Sigmoid colon (tissue), 7 donors: ENCODE data around the gene PLSCR3. TPM values are rescaled to one million over a fixed set of nuclear protein-coding genes. Genes with fewer than 3 reads are reported as not detected.

Source experiments
- DNase-seq: peaks from one replicate; pipeline ENCODE4 v3.0.0-alpha.2; 2019
- H3K27ac ChIP-seq, 4 donors: fragments of 200-600 bp; sonication (generic); one replicate each; pipeline ENCODE4 v1.5.1; 2016 to 2019; ENCODE audit warnings: mild to moderate bottlenecking in 1 of 4
- H3K27me3 ChIP-seq, 3 donors: fragments of 200-600 bp; sonication (generic); one replicate each; pipeline ENCODE4 v1.5.1; 2019; ENCODE audit warnings: mild to moderate bottlenecking in 1 of 3
- H3K36me3 ChIP-seq, 4 donors: fragments of 200-600 bp; sonication (generic); one replicate each; pipeline ENCODE4 v1.5.1; 2016 to 2019
- H3K4me1 ChIP-seq, 4 donors: fragments of 200-600 bp; sonication (generic); one replicate each; pipeline ENCODE4 v1.5.1; 2017 to 2019
- H3K4me3 ChIP-seq, 4 donors: fragments of 200-600 bp; sonication (generic); one replicate each; pipeline ENCODE4 v1.5.1; 2017 to 2019; ENCODE audit warnings: mild to moderate bottlenecking in 2 of 4, moderate library complexity in 1 of 4
- H3K9me3 ChIP-seq, 4 donors: fragments of 200-600 bp in 3 of 4; sonication (generic) in 3 of 4; one replicate each; pipeline versions ENCODE4 v1.5.1 to v1.6.1; 2013 to 2019
- EP300 ChIP-seq, 4 donors: sonication (generic); formaldehyde crosslinking; IDR thresholded peaks; one replicate each; pipeline ENCODE4 v1.6.1; 2017; ENCODE audit warnings: antibody characterized with exemption in 4 of 4
- POLR2A ChIP-seq, 2 donors: fragments of 450-650 bp; IDR thresholded peaks; one replicate each; pipeline ENCODE4 v1.6.1; 2016; ENCODE audit warnings: antibody characterized with exemption in 2 of 2, mild to moderate bottlenecking in 2 of 2, moderate library complexity in 2 of 2
- POLR2AphosphoS5 ChIP-seq, 4 donors: sonication (generic); formaldehyde crosslinking; IDR thresholded peaks; one replicate each; pipeline ENCODE4 v1.6.1; 2017; ENCODE audit warnings: antibody characterized with exemption in 4 of 4
- WGBS, 2 donors: extraction: QIAGEN DNeasy Blood & Tissue Kit; methylation state at CpG; one replicate each; pipeline ENCODE4 v1.1.7; 2013; 5-methylcytosine and 5-hydroxymethylcytosine counted together
- intact Hi-C: fragments of 100-400 bp; cut with DNase I; formaldehyde crosslinking; loops from one replicate; pipeline ENCODE4 v1.15.1; 2023
- polyA plus RNA-seq, 3 donors: library from polyadenylated mRNA; stranded (reverse); fragments of 200-250 nt; gene quantifications; one replicate each; pipeline ENCODE4 v1.2.3, GENCODE V29; 2013
- total RNA-seq, 4 donors: library from RNA; depleted of rRNA; stranded (reverse); fragments of >200 nt; gene quantifications; one replicate each; pipeline ENCODE4 v1.1.0, GENCODE V29; 2016
- TF ChIP-seq, protein P1 (sequence below), 4 experiments: fragments of 450-650 bp in 3 of 4; fragments of 200-600 bp in 1 of 4; IDR thresholded peaks; one replicate each; pipeline ENCODE4 v1.5.1; 2016 to 2019; ENCODE audit warnings: antibody characterized with exemption in 4 of 4, mild to moderate bottlenecking in 3 of 4, moderate library complexity in 2 of 4
- donor health status: healthy with polysubstance abuse.
- donor health status: Bipolar disorder and iron deficiency.
- donor health status: healthy.

Gene PLSCR3
- total and polyA plus RNA-seq, 7 donors = 10.4 to 27.2 (median 14.8) TPM

DNA sequence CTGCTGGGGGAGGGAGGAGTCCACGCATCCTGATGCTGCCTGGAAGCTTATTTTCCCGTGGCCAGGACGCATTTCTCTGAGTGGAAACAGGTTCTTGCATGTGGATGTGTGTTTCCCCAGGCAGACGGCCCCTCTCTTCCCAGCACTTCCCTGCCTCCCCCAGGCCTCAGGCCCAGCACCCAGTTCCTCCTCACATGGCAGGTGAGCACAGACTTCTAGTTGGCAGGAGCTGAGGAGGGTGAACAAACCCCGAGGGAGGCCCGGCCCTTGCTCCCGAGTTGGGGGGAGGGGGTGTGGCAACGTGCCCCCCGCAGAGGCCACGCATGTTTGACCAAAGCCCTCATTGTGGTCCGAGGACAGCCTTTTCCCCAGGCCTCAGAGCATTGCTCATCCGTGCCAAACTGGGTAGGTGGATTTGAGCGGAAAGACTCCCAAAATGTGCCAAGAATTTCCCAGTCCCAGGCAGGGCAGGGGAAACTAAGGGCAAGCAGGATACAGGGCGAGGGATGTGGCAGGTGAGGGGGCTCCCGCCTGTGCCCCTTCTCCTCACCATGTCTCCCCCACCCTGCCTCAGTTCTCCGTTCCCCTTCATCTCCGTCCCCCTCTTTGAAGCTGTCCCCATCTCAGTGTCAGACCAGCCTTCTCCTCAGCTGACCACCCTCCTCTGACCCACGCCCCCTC, 24.3 kb upstream of the PLSCR3 start:
- TF ChIP-seq, protein P1, sequence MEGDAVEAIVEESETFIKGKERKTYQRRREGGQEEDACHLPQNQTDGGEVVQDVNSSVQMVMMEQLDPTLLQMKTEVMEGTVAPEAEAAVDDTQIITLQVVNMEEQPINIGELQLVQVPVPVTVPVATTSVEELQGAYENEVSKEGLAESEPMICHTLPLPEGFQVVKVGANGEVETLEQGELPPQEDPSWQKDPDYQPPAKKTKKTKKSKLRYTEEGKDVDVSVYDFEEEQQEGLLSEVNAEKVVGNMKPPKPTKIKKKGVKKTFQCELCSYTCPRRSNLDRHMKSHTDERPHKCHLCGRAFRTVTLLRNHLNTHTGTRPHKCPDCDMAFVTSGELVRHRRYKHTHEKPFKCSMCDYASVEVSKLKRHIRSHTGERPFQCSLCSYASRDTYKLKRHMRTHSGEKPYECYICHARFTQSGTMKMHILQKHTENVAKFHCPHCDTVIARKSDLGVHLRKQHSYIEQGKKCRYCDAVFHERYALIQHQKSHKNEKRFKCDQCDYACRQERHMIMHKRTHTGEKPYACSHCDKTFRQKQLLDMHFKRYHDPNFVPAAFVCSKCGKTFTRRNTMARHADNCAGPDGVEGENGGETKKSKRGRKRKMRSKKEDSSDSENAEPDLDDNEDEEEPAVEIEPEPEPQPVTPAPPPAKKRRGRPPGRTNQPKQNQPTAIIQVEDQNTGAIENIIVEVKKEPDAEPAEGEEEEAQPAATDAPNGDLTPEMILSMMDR (IDR thresholded peaks at IDR 0.05) = no peak
- TF ChIP-seq POLR2A (IDR thresholded peaks at IDR 0.05) (no peak), POLR2AphosphoS5 (IDR thresholded peaks at IDR 0.05) (no peak), EP300 (IDR thresholded peaks at IDR 0.05) (no peak)
- 72 to 73% methylated on average over 18 of the region's 18 CpGs for WGBS, 2 donors
- Histone ChIP-seq H3K9me3 (no peaks in the 10 kb centered on the region), H3K4me3 (no peak overlapping the region), H3K4me1 (no peaks in the 10 kb centered on the region), H3K36me3 (peaks cover 0 to 38% (median 6%) of the 10 kb centered on the region in 4 donors), H3K27me3 (no peaks in the 10 kb centered on the region), H3K27ac (no peak overlapping the region)
- DNase-seq = no peak
- intact Hi-C loops = no loop called here

DNA sequence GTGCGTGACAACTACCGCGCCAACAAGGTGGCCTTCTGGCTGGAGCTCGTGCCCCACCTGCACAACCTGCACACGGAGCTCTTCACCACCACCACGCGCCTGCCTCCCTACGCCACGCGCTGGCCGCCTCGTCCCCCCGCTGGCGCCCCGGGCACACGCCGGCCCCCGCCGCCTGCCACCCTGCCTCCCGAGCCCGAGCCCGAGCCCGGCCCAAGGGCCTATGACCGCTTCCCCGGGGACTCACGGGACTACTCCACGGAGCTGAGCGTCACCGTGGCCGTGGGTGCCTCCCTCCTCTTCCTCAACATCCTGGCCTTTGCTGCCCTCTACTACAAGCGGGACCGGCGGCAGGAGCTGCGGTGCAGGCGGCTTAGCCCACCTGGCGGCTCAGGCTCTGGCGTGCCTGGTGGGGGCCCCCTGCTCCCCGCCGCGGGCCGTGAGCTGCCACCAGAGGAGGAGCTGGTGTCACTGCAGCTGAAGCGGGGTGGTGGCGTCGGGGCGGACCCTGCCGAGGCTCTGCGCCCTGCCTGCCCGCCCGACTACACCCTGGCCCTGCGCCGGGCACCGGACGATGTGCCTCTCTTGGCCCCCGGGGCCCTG, 22.8 kb upstream of the PLSCR3 start:
- no peak for DNase-seq
- peaks cover 0 to 38% (median 6%) of the 10 kb centered on the region in 4 donors for H3K36me3 ChIP-seq
- no peak overlapping the region for H3K4me3 ChIP-seq
- H3K4me1 ChIP-seq = no peaks in the 10 kb centered on the region
- 93 to 95% methylated on average over 54 of the region's 54 CpGs for WGBS, 2 donors
- no peaks in the 10 kb centered on the region for H3K27me3 ChIP-seq
- H3K27ac ChIP-seq = no peak overlapping the region
- no peak for TF ChIP-seq POLR2A (IDR thresholded peaks at IDR 0.05)
- TF ChIP-seq EP300 (IDR thresholded peaks at IDR 0.05) = no peak
- TF ChIP-seq, protein P1 (IDR thresholded peaks at IDR 0.05) = no peak
- no peak for TF ChIP-seq POLR2AphosphoS5 (IDR thresholded peaks at IDR 0.05)
- H3K9me3 ChIP-seq = no peaks in the 10 kb centered on the region
- intact Hi-C loops = no loop called here

DNA sequence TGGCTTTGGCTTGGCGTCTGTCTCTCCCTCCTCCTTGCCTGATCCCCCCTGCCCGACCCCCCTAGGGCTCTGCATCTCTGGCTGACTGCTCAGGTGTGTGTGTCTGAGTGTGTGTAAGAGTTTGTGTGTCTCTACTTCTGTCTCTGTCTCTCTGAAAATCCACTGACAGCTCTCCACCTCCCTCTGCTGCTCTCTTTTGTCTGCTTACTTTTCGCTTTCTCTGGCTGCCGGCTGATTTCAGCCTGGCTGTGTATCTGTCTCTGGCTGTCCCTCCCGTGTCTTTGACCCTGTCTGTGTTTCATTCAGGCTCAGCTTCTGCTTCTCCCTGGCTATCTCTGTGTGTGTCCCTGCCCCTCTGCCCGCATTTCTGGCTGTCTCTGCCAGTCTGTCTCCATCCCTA, 22.0 kb upstream of the PLSCR3 start:
- Histone ChIP-seq H3K9me3 (no peaks in the 10 kb centered on the region), H3K27me3 (no peaks in the 10 kb centered on the region), H3K27ac (no peak overlapping the region), H3K4me3 (no peak overlapping the region), H3K36me3 (peaks cover 0 to 38% (median 6%) of the 10 kb centered on the region in 4 donors), H3K4me1 (no peaks in the 10 kb centered on the region)
- 62 to 77% methylated on average over 6 of the region's 6 CpGs for WGBS, 2 donors
- TF ChIP-seq POLR2A (IDR thresholded peaks at IDR 0.05) = no peak
- TF ChIP-seq, protein P1 (IDR thresholded peaks at IDR 0.05) = no peak
- no peak for TF ChIP-seq EP300 (IDR thresholded peaks at IDR 0.05)
- no peak for TF ChIP-seq POLR2AphosphoS5 (IDR thresholded peaks at IDR 0.05)
- no peak for DNase-seq
- intact Hi-C loops = no loop called here

DNA sequence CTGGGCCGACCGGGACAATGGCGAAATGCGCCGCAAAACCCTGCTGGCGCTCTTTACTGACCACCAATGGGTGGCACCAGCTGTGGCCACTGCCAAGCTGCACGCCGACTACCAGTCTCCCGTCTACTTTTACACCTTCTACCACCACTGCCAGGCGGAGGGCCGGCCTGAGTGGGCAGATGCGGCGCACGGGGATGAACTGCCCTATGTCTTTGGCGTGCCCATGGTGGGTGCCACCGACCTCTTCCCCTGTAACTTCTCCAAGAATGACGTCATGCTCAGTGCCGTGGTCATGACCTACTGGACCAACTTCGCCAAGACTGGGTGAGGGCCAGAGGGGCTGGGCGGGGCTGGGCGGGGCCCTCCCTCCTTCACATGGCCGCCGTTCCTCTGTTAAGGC, 21.5 kb upstream of the PLSCR3 start:
- Histone ChIP-seq H3K9me3 (no peaks in the 10 kb centered on the region), H3K36me3 (peaks cover 0 to 38% (median 6%) of the 10 kb centered on the region in 4 donors), H3K27me3 (no peaks in the 10 kb centered on the region), H3K4me1 (no peaks in the 10 kb centered on the region), H3K4me3 (no peak overlapping the region), H3K27ac (no peak overlapping the region)
- intact Hi-C loops = no loop called here
- no peak for TF ChIP-seq POLR2A (IDR thresholded peaks at IDR 0.05)
- TF ChIP-seq, protein P1 (IDR thresholded peaks at IDR 0.05) = no peak
- DNase-seq = no peak
- 74 to 89% methylated on average over 23 of the region's 23 CpGs for WGBS, 2 donors
